COLO668 (cell line): Measurements from ENCODE around the gene PSMG3.
"Not testable (repeated sequence)": the region's sequence is repeated elsewhere in the genome, so short reads cannot be mapped to it uniquely, and the experiment has no call there.

ENCODE experiments used
- DNase-seq: peaks from one replicate; lab custom pipeline; 2025; ENCODE audit not compliant: unreplicated experiment; lab: John Stamatoyannopoulos, UW

Gene PSMG3

GRCh38 chr7:1536455-1536742 lies 33.4 kb downstream of the PSMG3 start:
- DNase-seq, result no peak

- no peak for DNase-seq
These were observed 34.0 kb downstream of the PSMG3 start for GRCh38 chr7:1535701-1536454.

- DNase-seq, result no peak
These were observed 34.8 kb downstream of the PSMG3 start for GRCh38 chr7:1535100-1535458.

GRCh38 chr7:1534330-1535099 lies 35.3 kb downstream of the PSMG3 start:
- DNase-seq, result no peak

- DNase-seq, result peak; percentile 20
These were observed 36.1 kb downstream of the PSMG3 start for GRCh38 chr7:1533547-1534329.

GRCh38 chr7:1533255-1533546 lies 36.6 kb downstream of the PSMG3 start:
- no peak for DNase-seq

GRCh38 chr7:1532456-1533254 lies 37.2 kb downstream of the PSMG3 start:
- peak; percentile 86 for DNase-seq

- no peak for DNase-seq
These were observed 37.8 kb downstream of the PSMG3 start for GRCh38 chr7:1531979-1532455.

GRCh38 chr7:1531263-1531978 lies 38.4 kb downstream of the PSMG3 start:
- DNase-seq, result peak; percentile 60

GRCh38 chr7:1530946-1531262 lies 38.9 kb downstream of the PSMG3 start:
- DNase-seq, result peak; percentile 76

GRCh38 chr7:1529383-1530116 lies 40.3 kb downstream of the PSMG3 start:
- no peak for DNase-seq

- no peak for DNase-seq
These were observed 43.5 kb downstream of the PSMG3 start for GRCh38 chr7:1526271-1526754.

- DNase-seq, result no peak
These were observed 44.4 kb downstream of the PSMG3 start for GRCh38 chr7:1525409-1525808.

- DNase-seq, result no peak
These were observed 46.0 kb downstream of the PSMG3 start for GRCh38 chr7:1523844-1524243.

GRCh38 chr7:1523208-1523607 lies 46.6 kb downstream of the PSMG3 start:
- DNase-seq, result no peak

- DNase-seq, result no peak
These were observed 48.4 kb downstream of the PSMG3 start for GRCh38 chr7:1521456-1521855.

GRCh38 chr7:1520539-1521234 lies 49.1 kb downstream of the PSMG3 start:
- peak; percentile 62 for DNase-seq

- not testable (repeated sequence) for DNase-seq
These were observed 50.4 kb downstream of the PSMG3 start for GRCh38 chr7:1519322-1519922.
